Skeletal muscle satellite cell (primary cell): ENCODE measurements around the gene PCSK6.

Experiments used
- H3K27me3 ChIP-seq: 2 replicates; pipeline ENCODE4 v1.7.0; 2013; ENCODE audit warnings: low read length; ENCODE audit not compliant: control insufficient read depth, insufficient read depth
- H3K36me3 ChIP-seq: 2 replicates; pipeline ENCODE4 v1.7.0; 2013; ENCODE audit warnings: mild to moderate bottlenecking, control low read depth, low read length; ENCODE audit not compliant: insufficient read depth
- H3K4me1 ChIP-seq: 2 replicates; pipeline ENCODE4 v1.7.0; 2013; ENCODE audit warnings: low read length; ENCODE audit not compliant: control insufficient read depth, insufficient read depth
- H3K4me2 ChIP-seq: 2 replicates; pipeline ENCODE4 v1.7.0; 2013; ENCODE audit warnings: mild to moderate bottlenecking, low read length
- H3K4me3 ChIP-seq: 2 replicates; pipeline ENCODE4 v1.7.0; 2013; ENCODE audit warnings: low read length
- H3K9ac ChIP-seq: 2 replicates; pipeline ENCODE4 v1.7.0; 2013; ENCODE audit warnings: mild to moderate bottlenecking, low read depth, low read length, moderate library complexity
- H3K9me3 ChIP-seq: replicated peaks from 2 replicates; pipeline ENCODE4 v1.7.0; 2013; ENCODE audit warnings: mild to moderate bottlenecking, control low read depth, low read length

Gene PCSK6

GRCh38 chr15:101436526-101436925 is 53.0 kb downstream of the PCSK6 start:
- no peaks in the 10 kb centered on the region for H3K9me3 ChIP-seq

GRCh38 chr15:101435761-101436160 is 53.7 kb downstream of the PCSK6 start:
- Histone ChIP-seq H3K36me3 (no peaks in the 10 kb centered on the region), H3K4me1 (peaks cover 12% of the 10 kb centered on the region), H3K4me2 (no peak overlapping the region), H3K9ac (no peak overlapping the region), H3K27me3 (peaks cover 18% of the 10 kb centered on the region), H3K9me3 (no peaks in the 10 kb centered on the region), H3K4me3 (no peak overlapping the region)

More at GRCh38 chr15:101436526-101436925, 53.0 kb downstream of the PCSK6 start:
- H3K4me2 ChIP-seq, result no peak overlapping the region
- H3K27me3 ChIP-seq, result peaks cover 22% of the 10 kb centered on the region
- no peaks in the 10 kb centered on the region for H3K36me3 ChIP-seq
- no peak overlapping the region for H3K4me3 ChIP-seq
- peaks cover 12% of the 10 kb centered on the region for H3K4me1 ChIP-seq
- no peak overlapping the region for H3K9ac ChIP-seq

GRCh38 chr15:101434032-101434920 is 55.2 kb downstream of the PCSK6 start:
- Histone ChIP-seq H3K36me3 (no peaks in the 10 kb centered on the region), H3K4me1 (peaks cover 4% of the 10 kb centered on the region), H3K4me2 (no peak overlapping the region), H3K9me3 (no peaks in the 10 kb centered on the region), H3K4me3 (no peak overlapping the region), H3K27me3 (peaks cover 18% of the 10 kb centered on the region), H3K9ac (no peak overlapping the region)

GRCh38 chr15:101433396-101433795 is 56.1 kb downstream of the PCSK6 start:
- Histone ChIP-seq H3K4me1 (no peaks in the 10 kb centered on the region), H3K4me3 (no peak overlapping the region), H3K27me3 (peaks cover 21% of the 10 kb centered on the region), H3K9ac (no peak overlapping the region), H3K36me3 (no peaks in the 10 kb centered on the region), H3K9me3 (no peaks in the 10 kb centered on the region), H3K4me2 (no peak overlapping the region)

GRCh38 chr15:101432982-101433381 is 56.5 kb downstream of the PCSK6 start:
- H3K4me2 ChIP-seq, result no peak overlapping the region
- H3K9ac ChIP-seq, result no peak overlapping the region
- H3K4me3 ChIP-seq, result no peak overlapping the region
- peaks cover 21% of the 10 kb centered on the region for H3K27me3 ChIP-seq
- H3K4me1 ChIP-seq, result no peaks in the 10 kb centered on the region
- H3K36me3 ChIP-seq, result no peaks in the 10 kb centered on the region
- H3K9me3 ChIP-seq, result no peaks in the 10 kb centered on the region

- Histone ChIP-seq H3K27me3 (peaks cover 24% of the 10 kb centered on the region), H3K4me2 (no peak overlapping the region), H3K9me3 (no peaks in the 10 kb centered on the region), H3K9ac (no peak overlapping the region), H3K36me3 (no peaks in the 10 kb centered on the region), H3K4me3 (no peak overlapping the region), H3K4me1 (no peaks in the 10 kb centered on the region)
These were observed 57.8 kb downstream of the PCSK6 start for GRCh38 chr15:101431748-101432147.

- Histone ChIP-seq H3K27me3 (peaks cover 21% of the 10 kb centered on the region), H3K36me3 (no peaks in the 10 kb centered on the region), H3K9ac (no peak overlapping the region), H3K4me1 (no peaks in the 10 kb centered on the region), H3K4me3 (no peak overlapping the region), H3K9me3 (no peaks in the 10 kb centered on the region), H3K4me2 (no peak overlapping the region)
These were observed 58.2 kb downstream of the PCSK6 start for GRCh38 chr15:101431301-101431700.

- Histone ChIP-seq H3K27me3 (peaks cover 24% of the 10 kb centered on the region), H3K9me3 (no peaks in the 10 kb centered on the region), H3K4me3 (no peak overlapping the region), H3K36me3 (no peaks in the 10 kb centered on the region), H3K9ac (no peak overlapping the region), H3K4me2 (no peak overlapping the region), H3K4me1 (no peaks in the 10 kb centered on the region)
These were observed 59.9 kb downstream of the PCSK6 start for GRCh38 chr15:101429646-101430045.

- Histone ChIP-seq H3K27me3 (peaks cover 23% of the 10 kb centered on the region), H3K4me2 (no peak overlapping the region), H3K4me1 (no peaks in the 10 kb centered on the region), H3K36me3 (no peaks in the 10 kb centered on the region), H3K9ac (no peak overlapping the region), H3K9me3 (no peaks in the 10 kb centered on the region), H3K4me3 (no peak overlapping the region)
These were observed 60.3 kb downstream of the PCSK6 start for GRCh38 chr15:101429191-101429590.

GRCh38 chr15:101428758-101429157 is 60.7 kb downstream of the PCSK6 start:
- H3K9ac ChIP-seq, result no peak overlapping the region
- no peak overlapping the region for H3K4me3 ChIP-seq
- H3K9me3 ChIP-seq, result no peaks in the 10 kb centered on the region
- peaks cover 23% of the 10 kb centered on the region for H3K27me3 ChIP-seq
- no peaks in the 10 kb centered on the region for H3K4me1 ChIP-seq
- no peaks in the 10 kb centered on the region for H3K36me3 ChIP-seq
- no peak overlapping the region for H3K4me2 ChIP-seq

- Histone ChIP-seq H3K36me3 (no peaks in the 10 kb centered on the region), H3K27me3 (peaks cover 17% of the 10 kb centered on the region), H3K9ac (no peak overlapping the region)
These were observed 61.7 kb downstream of the PCSK6 start for GRCh38 chr15:101427606-101428487.

More at GRCh38 chr15:101427606-101428487, 61.7 kb downstream of the PCSK6 start:
- H3K9me3 ChIP-seq, result no peaks in the 10 kb centered on the region
- no peak overlapping the region for H3K4me2 ChIP-seq
- H3K4me3 ChIP-seq, result no peak overlapping the region
- H3K4me1 ChIP-seq, result no peaks in the 10 kb centered on the region
